GM23248 (cell line): ENCODE data around the gene FANCG.

Experiments
- EZH2 ChIP-seq: fragments of 200-600 bp; sonication (generic); IDR thresholded peaks from 2 replicates; pipeline ENCODE4 v1.6.1; 2018; ENCODE audit warnings: antibody characterized with exemption, mild to moderate bottlenecking; ENCODE audit not compliant: insufficient read depth, poor library complexity, severe bottlenecking
- EZH2phosphoT487 ChIP-seq: fragments of 200-600 bp; sonication (generic); IDR thresholded peaks from 2 replicates; pipeline ENCODE4 v1.6.1; 2018; ENCODE audit warnings: antibody characterized with exemption, moderate library complexity, mild to moderate bottlenecking, low read depth; ENCODE audit not compliant: insufficient read depth

DNA sequence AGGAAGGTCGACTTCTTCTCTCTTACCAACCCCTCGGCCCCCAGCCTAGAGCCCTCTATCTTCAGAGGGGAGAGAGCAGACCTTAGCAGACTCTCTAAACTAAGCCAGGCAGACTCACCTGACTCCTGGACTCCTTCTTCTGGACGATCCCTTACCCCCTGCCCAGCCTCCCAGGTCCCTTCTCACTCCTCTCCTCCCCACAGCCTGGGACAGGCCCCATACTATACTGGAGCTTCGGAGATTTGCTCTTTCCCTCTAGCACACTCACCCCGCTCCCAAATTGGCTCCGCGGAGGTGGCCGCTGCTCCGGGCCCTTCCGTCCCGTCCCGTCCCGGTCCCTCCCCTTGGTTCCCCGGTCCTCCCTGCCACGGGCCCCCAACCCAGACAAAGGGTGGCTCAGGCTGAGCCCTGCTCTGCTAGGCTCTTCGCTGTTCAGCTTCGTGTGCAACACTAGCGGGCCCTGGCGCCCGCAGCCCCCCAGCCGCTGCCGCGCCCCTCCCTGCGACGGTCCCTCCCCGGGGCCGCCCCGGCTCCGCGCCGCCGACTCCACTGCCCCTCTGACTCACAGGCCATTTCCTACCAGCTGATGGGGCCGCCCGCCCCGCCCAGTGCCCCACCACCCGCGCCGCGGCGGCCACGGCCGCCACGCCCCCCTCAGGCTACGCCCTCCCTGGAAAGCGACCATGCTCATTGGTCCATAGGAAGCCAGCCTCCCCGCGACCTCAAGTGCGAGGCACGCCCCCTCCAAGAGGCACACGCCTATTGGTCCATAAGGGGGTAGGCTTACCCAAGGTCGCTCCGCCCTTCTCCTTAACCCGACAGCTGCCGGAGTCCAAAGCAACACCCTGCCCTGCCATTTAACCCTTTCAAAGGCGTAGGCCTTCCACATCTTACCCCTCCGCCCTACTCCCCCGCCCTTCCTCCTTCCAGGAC is 31.5 kb upstream of the FANCG start:
- TF ChIP-seq EZH2 (no peak), EZH2phosphoT487 (no peak)
